NCI-H2081 treated with DMSO at 0.1 percent for 48 hours (cell line): ENCODE measurements around the gene MICAL3.
"Not testable (repeated sequence)": the region's sequence is repeated elsewhere in the genome, so short reads cannot be mapped to it uniquely, and the experiment has no call there.

Source experiments
- DNase-seq: peaks from one replicate; lab custom pipeline; 2025; lab: John Stamatoyannopoulos, UW

MICAL3 gene

DNA sequence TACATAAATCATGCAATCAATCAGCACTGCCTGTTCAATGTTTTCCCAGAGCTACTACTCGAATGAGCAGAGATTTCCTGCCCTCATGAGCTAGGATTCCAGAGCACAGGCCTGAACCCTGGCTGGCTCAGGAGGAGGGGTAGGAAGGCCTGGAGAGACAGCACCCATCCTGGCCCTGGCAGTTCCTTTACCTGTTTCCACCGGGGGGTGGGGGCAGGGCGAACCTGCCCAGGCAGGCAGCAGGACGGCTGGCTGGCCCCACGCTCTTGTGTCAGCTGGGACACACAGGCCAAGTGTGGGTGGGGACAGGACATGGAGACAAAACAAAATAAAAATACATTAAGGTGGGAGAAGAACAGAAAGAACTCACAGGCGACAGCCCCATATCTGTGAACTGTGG is 140.3 kb downstream of the MICAL3 start:
- no peak for DNase-seq

GRCh38 chr22:17883356-17883755 is 141.0 kb downstream of the MICAL3 start:
- DNase-seq, result no peak

DNA sequence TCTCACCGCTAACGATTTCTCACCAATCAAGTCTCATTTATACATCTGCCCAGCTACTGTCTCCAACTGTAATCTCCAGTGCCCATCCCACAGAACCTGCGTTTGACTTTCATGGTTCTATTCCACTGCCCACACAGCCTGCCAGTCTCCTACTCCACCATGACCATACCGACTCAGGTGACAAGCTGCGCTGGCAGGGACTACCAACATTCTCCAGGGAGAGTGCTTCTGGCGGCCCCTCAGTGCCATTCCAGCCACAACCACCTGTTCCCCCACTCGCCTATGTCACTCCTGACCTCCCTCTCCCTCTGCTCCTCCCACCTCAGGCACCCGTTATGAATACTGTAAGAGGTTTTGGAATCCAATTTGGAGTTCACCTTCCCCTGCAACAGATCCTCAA is 141.6 kb downstream of the MICAL3 start:
- DNase-seq, result no peak

DNA sequence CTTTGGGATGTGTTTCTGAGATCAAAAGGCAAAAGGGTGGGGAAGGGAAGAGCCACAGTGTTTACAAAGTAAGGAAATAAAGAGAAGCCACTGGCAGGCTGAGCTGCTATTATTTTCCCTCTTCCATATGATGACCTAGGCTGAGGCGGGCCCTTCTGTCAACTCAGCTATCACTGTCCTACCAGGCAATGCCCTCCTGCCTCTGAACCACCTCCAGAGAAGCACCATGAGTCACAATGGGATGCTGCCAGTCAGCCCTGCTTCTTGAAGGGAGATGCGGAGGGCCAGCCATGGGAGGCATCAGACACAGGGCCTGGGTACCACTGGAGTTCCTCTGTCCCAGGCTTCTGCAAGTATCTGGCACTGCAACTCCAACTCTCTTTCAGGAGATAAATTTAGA is 142.2 kb downstream of the MICAL3 start:
- DNase-seq, result no peak

GRCh38 chr22:17881366-17881765 is 143.0 kb downstream of the MICAL3 start:
- DNase-seq, result no peak

DNA sequence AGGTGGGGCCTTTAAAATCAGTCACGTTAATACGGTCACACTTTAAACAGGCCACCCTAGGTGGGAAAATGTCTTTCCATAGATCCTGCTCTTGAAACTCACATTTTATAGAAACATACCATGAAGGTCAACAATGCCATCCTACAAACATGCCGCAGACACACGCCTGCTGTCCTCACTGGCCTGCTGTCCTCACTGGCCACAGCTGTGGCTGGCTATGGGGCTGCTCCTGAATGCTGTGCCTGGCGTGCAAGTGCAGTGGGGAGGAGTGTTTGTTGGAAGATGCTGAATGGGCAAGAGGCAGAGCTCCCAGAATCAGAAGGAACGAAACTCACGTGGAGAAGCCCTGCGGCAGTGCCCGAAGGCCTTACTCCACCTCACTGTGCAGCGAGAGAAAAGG is 143.9 kb downstream of the MICAL3 start:
- no peak for DNase-seq

DNA sequence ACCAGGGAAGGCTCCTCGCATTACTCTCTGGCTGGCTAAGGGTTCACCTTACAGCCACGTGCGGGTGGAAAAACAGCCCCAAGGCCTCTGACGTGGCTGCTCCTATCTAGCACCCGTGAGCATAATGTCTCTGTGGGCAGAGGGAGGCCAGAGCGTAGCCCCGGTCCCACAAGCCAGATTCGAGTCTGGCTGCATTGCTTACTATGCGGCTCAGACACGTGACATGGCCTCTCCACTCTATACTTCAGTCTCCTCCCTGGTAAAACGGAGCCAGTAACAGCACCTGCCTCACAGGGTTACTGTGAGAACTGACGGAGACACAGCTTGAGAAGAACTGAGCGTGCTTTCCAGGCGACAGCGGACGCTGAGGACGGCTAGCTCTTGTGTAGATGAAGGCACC is 144.3 kb downstream of the MICAL3 start:
- DNase-seq, result no peak

- no peak for DNase-seq
Measured at GRCh38 chr22:17878941-17879340, 145.4 kb downstream of the MICAL3 start.

DNA sequence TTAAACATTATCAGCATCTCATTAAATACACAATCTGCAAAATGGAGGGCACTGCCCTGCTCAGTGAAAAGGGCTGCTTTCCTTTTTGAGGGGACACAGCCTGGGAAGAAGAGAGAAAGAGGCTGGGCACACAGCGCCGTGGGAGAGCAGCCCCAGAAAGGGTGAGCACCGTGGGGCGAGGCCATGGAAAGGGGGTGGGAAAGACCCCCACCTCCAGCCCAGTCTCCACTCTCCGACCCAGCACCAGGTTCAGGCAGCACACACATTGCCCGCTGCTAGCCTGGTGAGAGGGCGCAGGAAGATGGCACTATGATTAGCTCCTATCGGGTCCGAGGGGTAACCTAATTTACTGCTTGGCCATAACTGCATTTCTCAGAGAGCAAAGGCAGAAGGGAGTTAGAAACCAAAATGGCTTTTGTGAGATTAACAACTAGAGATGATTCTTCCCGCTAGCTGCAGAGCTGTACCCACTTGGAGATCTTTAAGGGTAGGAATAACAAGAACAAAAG is 146.1 kb downstream of the MICAL3 start:
- no peak for DNase-seq

DNA sequence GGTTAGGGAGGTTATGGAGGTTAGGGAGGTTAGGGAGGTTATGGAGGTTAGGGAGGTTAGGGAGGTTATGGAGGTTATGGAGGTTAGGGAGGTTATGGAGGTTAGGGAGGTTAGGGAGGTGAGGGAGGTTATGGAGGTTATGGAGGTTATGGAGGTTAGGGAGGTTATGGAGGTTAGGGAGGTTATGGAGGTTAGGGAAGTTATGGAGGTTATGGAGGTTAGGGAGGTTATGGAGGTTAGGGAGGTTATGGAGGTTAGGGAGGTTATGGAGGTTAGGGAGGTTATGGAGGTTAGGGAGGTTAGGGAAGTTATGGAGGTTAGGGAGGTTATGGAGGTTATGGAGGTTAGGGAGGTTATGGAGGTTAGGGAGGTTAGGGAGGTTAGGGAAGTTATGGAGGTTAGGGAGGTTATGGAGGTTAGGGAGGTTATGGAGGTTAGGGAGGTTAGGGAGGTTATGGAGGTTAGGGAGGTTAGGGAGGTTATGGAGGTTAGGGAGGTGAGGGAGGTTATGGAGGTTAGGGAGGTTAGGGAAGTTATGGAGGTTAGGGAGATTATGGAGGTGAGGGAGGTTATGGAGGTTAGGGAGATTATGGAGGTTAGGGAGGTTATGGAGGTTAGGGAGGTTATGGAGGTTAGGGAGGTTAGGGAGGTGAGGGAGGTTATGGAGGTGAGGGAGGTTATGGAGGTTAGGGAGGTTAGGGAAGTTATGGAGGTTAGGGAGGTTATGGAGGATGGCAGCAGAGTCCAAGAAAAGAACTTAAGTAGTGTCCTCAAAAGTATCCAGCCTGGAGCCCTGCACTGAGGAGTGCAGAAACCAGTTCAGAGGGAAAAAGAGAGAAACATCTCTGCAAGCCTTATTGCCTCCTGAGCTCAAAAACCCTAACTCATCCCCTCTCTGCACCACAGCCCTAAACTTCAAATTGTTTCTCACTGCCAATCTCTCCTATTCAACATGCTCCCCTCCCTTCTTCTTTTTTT is 147.2 kb downstream of the MICAL3 start:
- DNase-seq, result not testable (repeated sequence)

DNA sequence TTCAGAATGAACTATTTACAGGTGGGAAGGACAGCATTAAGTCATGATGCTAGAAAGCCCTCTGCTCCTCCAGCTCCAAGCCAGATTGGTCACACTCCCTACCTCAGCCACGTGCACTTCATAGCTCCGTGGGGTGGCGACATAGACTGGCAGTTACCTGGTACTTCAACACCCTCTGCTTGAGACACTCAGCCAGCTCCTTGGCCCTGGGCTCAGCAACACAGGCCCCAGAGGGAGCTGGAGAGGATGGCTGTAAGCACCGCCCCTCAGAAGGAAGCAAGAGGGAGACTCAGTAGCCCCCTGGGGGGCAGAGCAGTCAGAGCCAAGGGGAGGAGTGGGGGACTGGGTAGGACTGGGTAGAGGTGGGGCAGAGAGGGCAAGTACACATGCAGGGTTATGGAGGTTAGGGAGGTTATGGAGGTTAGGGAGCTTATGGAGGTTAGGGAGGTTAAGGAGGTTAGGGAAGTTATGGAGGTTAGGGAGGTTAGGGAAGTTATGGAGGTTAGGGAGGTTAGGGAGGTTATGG is 148.0 kb downstream of the MICAL3 start:
- DNase-seq, result no peak

- no peak for DNase-seq
Measured at GRCh38 chr22:17875631-17876030, 148.7 kb downstream of the MICAL3 start.

GRCh38 chr22:17875156-17875555 is 149.2 kb downstream of the MICAL3 start:
- no peak for DNase-seq

- no peak for DNase-seq
Measured at GRCh38 chr22:17874231-17874905, 150.0 kb downstream of the MICAL3 start.

- no peak for DNase-seq
Measured at GRCh38 chr22:17873804-17874203, 150.6 kb downstream of the MICAL3 start.

- no peak for DNase-seq
Measured at GRCh38 chr22:17873116-17873515, 151.2 kb downstream of the MICAL3 start.

DNA sequence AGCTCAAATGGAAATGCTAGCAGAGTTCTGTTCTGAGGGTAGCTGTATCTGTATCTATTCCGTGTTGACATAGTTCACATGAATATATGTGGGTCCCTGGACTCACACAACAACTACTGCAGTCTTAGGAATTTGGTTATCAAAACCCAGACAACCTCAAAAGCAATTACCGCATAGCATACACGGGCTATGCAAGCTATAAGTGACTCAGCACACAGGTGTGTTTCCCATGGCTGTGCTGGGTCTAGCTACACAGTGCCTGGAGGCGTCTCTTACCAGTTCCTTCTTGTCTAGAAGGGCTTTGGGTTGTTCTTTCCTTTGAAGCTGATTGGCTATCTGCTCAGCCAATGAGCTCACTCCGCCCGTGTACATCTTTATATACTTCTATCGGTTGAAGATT is 151.9 kb downstream of the MICAL3 start:
- no peak for DNase-seq

DNA sequence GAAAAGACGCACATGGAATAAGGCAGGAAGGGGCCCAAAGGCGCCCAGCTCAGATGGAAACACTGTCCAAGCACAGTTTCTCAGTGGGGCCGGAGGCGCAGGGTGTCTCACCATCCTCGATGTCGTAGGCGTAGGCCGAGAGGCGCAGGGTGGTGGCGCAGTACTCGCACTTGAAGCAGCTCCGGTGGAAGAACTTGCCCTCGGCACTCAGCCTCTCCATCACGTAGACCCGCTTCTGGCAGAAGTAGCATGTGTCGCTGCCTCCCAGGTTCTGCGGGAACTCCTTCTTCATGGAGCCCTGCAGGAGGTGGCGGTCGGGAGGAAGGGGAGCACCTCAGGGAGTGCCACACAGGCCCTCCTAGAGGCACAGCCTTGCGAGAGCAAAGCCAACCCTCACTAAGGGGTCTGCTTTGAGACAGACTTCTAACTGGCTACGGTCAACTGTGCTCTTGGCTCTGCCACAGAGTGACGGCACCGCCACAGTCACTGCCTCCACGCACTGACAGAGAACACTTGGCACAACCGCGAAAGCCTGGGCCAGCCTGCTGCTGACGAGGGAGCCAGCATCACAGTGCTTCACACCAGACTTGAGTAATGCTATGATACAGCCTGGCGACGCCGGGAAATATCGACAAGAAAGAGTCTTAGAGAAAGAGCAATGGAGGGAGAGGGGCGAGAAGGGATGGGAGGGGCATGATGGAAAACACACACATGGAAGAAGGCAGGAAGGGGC is 152.5 kb downstream of the MICAL3 start:
- DNase-seq, result no peak

- no peak for DNase-seq
Measured at GRCh38 chr22:17870407-17870806, 154.0 kb downstream of the MICAL3 start.

- DNase-seq, result no peak
Measured at GRCh38 chr22:17869285-17870096, 154.9 kb downstream of the MICAL3 start.

- no peak for DNase-seq
Measured at GRCh38 chr22:17868771-17869170, 155.6 kb downstream of the MICAL3 start.
